GM19467 (cell line): Measurements from ENCODE around the gene RPL35A.
"Not testable (repeated sequence)": the region's sequence is repeated elsewhere in the genome, so short reads cannot be mapped to it uniquely, and the experiment has no call there.

Source experiments
- ATAC-seq: cut with Tn5 transposase; IDR thresholded peaks from one replicate; pipeline ENCODE4 v1.9.1; 2021; ENCODE audit warnings: mild to moderate bottlenecking, moderate library complexity; ENCODE audit not compliant: unreplicated experiment

RPL35A gene

GRCh38 chr3:197951392-197951990 is 1.5 kb downstream of the RPL35A start:
- ATAC-seq = no peak

DNA sequence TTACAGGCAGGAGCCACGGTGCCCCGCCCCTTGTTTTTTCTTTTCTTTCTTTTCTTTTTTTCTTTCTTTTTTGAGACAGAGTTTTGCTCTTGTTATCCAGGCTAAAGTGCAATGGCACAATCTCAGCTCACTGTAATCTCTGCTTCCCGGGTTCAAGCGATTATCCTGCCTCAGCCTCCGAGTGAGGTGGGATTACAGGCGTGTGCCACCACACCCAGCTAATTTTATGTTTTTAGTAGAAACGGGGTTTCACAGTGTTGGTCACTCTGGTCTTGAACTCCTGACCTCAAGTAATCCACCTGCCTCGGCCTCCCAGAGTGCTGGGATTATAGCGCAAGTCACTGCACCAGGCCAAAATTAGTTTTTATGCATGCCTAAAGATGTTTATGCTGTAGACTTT is 2.5 kb downstream of the RPL35A start:
- ATAC-seq = no peak

DNA sequence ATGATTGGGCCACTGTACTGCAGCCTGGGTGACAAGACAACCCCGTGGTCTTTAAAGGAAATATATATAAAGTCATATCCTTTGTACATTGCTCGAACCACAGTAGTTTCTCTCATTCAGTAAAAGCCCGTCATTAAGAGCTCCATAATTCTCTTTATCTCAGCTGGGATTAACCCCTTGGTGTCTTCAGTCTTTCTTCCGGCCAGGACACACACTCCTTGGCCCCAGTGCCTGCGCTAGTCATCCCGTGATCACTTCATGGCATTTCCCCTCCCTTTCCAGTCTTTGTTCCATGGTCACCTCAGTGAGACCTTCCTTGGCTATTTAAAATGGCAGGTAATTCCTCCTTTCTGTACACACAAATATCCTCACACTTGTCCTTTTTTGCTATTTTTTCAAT is 3.3 kb downstream of the RPL35A start:
- ATAC-seq = no peak

DNA sequence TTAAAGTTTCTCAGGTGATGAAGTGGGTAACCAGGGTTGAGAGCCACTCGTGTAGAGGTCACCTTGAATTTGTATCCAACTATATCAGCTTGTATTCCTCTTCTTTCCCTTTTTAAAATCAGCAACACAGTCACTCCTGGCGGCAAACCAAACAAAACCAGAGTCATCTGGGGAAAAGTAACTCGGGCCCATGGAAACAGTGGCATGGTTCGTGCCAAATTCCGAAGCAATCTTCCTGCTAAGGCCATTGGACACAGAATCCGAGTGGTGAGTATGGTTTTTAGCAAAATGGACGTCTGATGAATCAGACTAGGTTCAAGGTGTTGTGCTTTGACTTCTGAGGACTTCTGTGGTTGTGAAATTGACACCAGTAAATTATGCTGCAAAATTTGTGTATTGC is 3.9 kb downstream of the RPL35A start:
- no peak for ATAC-seq

- ATAC-seq = no peak
Measured at GRCh38 chr3:197955892-197956477, 6.0 kb downstream of the RPL35A start.

- no peak for ATAC-seq
Measured at GRCh38 chr3:197956626-197956988, 6.6 kb downstream of the RPL35A start.

DNA sequence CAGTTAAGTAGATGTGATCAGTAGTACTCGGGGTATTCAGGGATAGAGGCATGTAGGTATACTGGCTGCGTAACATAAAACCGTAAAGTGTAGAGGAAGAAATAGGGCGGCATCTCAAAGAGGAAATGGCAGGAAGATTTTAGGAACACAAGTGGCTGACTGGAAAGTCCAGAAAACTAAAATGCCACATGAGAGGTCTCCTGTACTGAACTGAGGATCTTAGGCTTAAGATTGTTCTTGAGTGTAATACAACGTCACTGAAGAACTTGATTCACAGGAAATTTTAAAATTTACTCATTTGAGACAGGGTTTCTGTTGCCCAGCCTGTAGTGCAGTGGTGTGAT is 7.8 kb downstream of the RPL35A start:
- ATAC-seq = no peak

DNA sequence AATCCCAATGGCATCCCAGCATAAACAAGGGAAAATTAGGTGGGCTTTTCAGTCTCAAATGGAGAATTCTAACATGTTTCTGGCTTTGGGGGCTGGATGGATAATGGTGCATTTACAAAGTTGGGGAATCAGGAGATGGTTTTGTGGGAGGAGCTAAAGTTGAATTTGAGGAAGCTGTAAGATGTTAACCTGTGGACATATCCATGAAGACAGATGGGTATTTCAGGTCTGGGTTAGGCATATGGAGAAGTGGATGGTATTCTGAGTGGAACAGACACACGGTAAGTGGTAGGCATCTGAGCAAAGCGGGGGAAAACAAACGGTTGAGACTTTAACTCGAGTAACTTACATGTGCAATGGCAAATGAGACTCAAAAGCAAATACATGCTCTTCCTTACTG is 8.4 kb downstream of the RPL35A start:
- ATAC-seq = no peak

GRCh38 chr3:197958848-197959247 is 8.9 kb downstream of the RPL35A start:
- ATAC-seq = not testable (repeated sequence)

DNA sequence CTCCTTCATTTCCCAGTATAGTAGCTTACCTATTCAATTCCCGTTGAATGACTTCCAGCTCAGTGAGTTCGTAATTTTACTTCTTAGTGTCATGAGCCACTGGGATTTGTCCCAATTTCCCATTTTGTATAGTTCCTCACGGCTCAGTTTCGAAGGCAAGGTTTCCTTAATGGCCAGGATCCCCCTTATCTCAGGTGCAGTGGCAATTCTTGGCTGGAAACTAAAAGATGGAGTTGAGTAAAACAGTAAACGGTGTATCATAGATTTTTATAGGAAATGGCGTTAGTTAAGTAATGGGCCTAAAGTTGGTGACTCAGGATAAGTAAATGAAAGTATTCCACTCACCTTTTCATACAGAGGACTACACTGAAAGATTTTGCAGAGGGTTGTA is 9.5 kb downstream of the RPL35A start:
- ATAC-seq = no peak

- peak; percentile 99 for ATAC-seq
Measured at GRCh38 chr3:197959891-197960693, 10.1 kb downstream of the RPL35A start, which contains the start of gene LMLN. Gene LMLN (plus strand): TSS chr3:197960217. CDS start chr3:197960246, 29 bp downstream.

DNA sequence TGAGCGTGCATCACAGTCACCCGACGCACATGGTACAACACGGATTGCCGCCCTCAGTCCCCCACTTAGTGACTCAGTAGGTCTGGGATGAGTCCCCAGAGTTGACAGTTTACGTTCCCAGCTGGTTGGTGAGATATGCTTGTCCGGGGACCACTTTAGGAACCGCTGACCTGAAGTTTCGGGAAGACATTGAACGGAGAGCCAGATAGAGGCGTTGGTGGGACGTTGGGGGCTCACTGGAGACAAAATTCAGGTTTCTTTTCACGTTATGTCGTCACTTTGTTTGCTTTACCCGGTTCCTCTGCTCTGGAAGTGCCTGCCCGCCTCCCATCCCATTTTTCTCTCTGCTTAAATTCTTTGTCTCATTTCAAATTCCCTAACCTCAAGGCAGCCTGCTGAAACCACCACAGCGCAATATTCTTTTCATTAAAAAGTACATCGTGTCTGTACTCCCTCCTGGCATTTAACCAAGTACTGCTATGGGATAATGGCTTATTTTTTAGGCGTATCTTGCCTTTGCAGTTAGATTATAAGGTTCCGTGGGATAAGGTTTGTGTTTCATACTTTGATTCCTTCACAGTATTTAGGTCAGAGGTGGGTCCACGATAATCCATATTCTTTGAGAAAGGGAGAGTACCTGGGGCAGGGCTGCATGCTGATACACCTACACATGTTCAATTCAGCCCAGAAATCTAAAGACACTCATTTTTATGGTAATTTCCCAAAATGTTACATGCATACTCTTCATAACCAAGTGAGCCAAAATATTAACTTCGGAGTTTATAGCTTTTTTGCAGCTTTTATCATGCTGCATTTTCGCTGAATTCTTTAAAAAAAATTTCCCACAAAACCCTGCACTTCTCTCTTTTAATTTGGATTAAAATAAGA is 10.9 kb downstream of the RPL35A start:
- no peak for ATAC-seq

DNA sequence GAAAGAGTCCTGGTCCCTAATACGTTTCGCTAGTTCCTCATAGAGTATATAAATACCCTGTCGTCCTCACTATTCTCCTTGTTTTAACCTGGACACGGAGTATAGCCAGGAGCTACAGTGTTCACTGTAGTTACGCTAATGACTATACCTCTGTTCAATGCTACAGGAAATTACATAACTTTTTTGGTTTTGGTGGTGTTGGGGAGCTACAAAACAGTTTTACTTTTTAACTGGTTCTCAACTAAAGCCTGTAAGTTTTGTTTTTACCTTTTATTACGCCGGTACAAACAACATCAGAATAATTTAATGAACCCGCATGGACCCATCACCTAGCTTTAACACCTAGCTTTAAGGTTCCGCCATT is 11.6 kb downstream of the RPL35A start:
- no peak for ATAC-seq

DNA sequence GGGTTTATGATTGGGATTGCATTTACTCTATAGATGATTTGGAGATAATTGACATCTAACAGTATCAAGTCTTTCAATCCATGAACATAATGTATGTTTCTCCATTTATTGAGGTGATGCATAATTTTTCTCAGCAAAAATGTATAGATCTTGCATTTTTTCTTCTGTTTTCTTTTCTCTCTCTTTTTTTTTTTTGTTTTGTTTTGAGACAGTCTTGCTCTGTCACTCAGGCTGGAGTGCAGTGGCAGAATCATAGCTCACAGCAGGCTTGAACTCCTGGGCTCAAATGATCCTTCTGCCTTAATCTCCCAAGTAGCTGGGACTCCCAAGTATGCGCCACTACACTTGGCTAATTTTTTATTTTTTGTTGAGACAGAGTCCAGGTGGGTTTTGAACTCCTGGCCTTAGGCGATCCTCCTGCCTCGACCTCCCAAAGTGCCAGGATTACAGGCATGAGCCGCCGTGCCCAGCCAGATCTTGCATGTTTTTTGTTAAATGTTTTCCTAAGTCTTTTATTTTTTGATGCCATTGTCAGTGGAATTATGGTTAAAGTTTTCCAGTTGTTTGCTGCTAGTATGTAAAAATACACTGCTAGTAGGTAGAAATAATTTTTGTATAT is 13.1 kb downstream of the RPL35A start:
- no peak for ATAC-seq

DNA sequence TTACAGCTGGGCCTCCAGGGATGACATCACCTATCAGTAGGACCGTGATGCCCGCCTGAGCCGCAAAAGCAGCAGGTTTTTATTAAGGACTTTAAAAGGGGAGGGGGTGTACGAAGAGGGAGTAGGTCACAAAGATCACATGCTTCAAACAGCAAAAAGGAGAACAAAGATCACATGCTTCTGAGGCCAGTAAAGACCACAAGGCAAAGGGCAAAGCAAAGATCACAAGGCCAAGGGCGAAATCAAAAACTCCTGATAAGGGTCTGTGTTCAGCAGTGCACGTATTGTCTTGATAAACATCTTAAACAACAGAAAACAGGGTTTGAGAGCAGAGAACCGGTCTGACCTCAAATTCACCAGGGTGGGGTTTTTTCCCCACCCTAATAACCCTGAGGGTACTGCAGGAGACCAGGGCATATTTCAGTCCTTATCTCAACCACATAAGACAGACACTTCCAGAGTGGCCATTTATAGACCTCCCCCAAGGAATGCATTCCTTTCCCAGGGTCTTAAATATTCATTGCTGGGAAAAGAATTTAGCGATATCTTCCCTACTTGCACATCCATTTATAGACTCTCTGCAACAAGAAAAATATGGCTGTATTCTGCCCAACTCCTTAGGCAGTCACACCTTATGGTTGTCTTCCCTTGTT is 17.5 kb downstream of the RPL35A start:
- ATAC-seq = not testable (repeated sequence)

DNA sequence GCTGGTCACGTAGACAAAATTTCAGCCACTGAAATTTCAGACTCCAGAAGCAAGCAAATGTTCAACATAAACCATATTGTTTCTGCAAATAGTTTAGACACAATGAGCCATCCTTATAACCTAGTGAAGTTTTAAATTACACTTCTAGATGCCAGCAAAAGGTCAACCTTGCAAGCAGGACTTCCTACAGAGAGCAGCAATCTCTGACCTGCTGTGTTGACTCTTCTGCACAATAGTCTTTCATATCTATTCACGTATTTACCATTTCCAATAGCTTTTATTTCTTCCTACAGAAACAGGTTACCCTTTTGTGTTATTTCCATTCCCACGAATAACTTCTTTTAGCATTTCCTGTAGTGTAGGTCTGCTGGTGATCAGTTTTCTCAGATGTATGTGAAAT is 20.6 kb downstream of the RPL35A start:
- no peak for ATAC-seq

GRCh38 chr3:197974016-197974415 is 24.0 kb downstream of the RPL35A start:
- no peak for ATAC-seq

- no peak for ATAC-seq
Measured at GRCh38 chr3:197975311-197975710, 25.3 kb downstream of the RPL35A start.

DNA sequence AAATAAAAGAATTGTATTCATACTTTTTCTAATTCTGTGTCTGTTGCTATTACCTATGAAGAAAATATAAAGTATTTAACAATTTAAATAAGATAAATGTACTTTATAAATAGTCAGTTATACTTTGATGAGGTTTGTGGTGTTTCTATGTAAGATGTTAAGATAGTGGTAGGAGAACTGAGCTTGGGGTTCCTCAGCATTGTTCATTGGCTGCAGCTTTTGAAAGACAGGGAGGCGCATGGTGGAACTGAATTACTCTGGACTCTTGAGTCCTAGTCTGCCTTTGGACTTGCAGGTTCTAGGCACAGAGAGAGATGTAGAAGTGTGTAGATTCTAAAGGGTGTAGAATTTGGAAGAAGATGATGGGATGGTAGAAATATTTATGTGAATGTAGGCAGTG is 33.1 kb downstream of the RPL35A start:
- ATAC-seq = no peak

DNA sequence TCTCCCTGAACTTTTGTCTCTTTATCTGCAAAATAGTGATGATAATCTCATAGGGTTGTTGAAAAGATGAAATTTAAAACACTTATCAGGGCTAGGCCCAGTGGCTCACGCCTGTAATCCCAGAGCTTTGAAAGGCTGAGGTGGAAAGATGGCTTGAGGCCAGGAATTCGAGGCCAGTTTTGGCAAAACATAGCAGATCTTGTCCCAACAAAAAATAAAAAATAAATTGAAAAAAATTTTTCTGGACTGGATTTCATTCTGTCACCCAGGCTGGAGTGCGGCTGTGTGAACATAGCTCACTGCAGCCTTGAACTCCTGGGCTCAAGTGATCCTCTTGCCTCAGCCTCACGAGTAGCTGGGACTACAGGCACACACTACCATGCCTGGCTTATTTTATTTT is 39.7 kb downstream of the RPL35A start:
- ATAC-seq = no peak

DNA sequence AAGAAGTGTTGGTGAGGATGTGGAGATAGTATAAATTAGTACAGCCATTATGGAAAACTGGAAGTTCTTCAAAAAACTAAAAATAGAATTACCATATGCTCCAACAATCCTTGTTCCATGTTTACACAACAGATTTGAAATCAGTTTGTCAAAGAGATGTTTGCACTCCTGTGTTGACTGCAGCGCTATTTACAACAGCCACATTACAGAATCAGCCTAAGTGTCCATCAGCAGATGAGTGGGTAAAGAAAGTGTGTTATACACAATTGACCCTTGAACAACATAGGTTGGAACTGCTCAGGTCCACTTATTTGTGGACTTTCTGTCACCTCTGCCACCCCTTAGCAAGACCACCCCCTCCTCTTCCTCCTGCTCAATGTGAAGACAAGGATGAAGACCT is 44.7 kb downstream of the RPL35A start:
- ATAC-seq = no peak
